ENCODE results near the gene RAB3GAP2.
A peak's percentile ranks its signal among the peaks of the same experiment; 100 is the strongest.
"Not testable (repeated sequence)": the region's sequence is repeated elsewhere in the genome, so short reads cannot be mapped to it uniquely, and the experiment has no call there.

The RAB3GAP2 gene, protein sequence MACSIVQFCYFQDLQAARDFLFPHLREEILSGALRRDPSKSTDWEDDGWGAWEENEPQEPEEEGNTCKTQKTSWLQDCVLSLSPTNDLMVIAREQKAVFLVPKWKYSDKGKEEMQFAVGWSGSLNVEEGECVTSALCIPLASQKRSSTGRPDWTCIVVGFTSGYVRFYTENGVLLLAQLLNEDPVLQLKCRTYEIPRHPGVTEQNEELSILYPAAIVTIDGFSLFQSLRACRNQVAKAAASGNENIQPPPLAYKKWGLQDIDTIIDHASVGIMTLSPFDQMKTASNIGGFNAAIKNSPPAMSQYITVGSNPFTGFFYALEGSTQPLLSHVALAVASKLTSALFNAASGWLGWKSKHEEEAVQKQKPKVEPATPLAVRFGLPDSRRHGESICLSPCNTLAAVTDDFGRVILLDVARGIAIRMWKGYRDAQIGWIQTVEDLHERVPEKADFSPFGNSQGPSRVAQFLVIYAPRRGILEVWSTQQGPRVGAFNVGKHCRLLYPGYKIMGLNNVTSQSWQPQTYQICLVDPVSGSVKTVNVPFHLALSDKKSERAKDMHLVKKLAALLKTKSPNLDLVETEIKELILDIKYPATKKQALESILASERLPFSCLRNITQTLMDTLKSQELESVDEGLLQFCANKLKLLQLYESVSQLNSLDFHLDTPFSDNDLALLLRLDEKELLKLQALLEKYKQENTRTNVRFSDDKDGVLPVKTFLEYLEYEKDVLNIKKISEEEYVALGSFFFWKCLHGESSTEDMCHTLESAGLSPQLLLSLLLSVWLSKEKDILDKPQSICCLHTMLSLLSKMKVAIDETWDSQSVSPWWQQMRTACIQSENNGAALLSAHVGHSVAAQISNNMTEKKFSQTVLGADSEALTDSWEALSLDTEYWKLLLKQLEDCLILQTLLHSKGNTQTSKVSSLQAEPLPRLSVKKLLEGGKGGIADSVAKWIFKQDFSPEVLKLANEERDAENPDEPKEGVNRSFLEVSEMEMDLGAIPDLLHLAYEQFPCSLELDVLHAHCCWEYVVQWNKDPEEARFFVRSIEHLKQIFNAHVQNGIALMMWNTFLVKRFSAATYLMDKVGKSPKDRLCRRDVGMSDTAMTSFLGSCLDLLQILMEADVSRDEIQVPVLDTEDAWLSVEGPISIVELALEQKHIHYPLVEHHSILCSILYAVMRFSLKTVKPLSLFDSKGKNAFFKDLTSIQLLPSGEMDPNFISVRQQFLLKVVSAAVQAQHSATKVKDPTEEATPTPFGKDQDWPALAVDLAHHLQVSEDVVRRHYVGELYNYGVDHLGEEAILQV (N-terminal part only)

DNA sequence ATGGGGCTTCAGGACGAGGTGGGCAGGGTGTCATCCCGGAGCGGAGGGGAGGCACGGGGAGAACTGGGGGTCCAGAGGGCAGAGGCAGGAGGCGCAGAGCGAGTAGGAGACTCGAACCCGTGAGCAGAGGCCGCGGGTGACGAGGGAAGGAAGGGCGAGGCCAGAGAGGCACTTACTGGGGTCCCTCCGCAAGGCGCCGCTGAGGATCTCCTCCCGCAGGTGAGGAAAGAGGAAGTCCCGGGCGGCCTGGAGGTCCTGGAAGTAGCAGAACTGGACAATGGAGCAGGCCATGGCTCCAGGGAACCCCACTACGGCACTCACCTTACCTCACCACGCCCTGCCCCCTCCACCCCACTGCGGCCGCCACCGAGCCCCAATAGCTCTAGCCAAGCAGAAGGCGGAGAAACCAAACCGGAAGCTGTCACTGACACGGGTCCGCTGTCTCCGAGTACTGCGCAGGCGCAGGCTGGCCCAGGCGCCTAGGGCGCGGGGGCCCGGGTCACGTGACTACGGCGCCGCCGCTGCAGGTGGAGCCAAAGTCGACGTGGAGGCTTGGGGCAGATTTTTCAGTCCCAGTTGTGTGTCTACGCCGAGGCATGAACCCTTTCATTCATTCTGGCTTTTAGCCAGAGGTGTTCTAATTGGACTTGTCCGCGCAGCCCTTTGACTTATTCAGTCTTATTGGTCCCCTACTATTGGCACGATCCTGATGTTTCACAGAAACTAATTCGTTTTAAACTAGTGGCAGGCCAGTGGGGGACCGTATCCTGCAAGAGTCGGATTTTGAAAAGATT is at the start of gene RAB3GAP2:
Gene RAB3GAP2, minus strand, starts transcription at position 407 of the 794 bp plus-strand sequence. Its CDS starts 116 bp downstream, at position 291.
- peak; percentile 92 for DNase-seq

DNA sequence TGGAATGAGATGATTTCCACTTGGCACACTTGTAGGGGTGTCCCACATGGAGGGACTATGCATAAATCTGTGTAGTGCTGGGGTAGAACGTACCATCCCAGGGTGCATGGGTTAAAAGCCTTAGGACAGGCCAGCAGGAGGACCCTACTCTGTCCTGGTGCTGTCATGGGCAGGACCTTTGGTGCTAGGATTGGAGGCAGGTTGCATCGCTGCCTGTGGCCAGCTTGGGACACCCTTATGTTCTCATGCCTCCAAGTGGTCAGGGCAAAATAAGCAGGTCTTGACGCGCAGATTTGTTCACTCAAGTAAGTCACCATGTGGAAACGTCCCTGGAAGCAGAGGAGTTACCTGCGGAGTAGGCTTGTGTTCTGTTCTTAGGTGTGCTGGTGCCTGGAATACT is 49.5 kb upstream of the RAB3GAP2 start:
- no peak for DNase-seq

DNA sequence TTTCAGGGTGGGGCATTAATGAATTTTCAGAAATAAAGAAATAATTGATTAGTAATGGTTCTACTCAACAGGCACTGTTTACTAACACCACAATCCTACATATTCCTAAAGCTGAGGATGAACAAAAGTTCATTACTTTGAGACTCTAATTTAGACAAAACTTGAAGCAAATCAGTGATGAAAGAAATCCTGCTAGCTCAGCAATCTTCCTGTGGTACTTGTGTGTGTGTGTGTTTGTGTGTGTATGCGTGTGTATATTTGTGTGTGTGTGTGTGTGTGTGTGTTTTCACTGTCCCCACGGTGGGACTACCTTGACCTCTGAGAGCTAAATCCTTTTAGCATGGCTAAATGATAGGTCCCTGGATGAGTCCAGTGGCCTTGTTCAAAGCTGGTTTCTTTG is 48.5 kb upstream of the RAB3GAP2 start:
- DNase-seq = no peak

DNA sequence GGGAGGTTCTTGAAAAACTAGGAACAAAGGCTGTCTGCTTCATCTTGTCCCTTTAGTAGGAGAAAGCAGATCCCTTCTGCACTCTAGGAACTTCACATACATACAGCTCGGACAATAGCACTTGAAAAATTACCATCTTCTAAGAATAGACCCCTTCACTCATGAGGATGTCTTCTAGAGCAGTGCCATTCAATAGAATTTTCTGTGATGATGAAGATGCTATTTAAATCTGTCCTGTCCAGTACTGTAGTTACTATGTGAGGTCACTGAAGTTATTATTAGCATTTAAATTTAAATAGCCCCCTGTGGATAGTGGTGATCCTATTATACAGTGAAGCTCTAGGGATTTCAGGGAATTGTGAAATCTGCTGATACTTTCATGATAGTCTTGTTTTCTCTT is 46.4 kb upstream of the RAB3GAP2 start:
- DNase-seq = no peak

DNA sequence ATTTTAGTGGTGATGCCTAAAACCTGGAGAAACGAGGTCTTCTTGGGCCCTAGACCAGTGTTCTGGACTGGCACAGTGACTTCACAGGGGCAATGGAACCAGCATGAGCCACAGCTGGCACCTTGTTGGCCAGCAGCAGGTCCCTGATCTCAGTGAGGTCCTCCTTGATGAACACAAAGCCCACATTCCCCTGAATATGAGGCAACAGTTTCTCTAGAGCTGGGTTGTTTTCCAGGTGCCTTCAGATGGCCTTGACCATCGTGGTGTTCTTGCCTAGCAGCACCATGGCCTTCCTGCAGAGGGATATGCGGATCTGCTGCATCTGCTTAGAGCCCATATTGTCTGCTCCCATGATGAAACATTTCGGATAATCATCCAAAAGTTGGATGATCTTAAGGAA is 44.9 kb upstream of the RAB3GAP2 start:
- no peak for DNase-seq

DNA sequence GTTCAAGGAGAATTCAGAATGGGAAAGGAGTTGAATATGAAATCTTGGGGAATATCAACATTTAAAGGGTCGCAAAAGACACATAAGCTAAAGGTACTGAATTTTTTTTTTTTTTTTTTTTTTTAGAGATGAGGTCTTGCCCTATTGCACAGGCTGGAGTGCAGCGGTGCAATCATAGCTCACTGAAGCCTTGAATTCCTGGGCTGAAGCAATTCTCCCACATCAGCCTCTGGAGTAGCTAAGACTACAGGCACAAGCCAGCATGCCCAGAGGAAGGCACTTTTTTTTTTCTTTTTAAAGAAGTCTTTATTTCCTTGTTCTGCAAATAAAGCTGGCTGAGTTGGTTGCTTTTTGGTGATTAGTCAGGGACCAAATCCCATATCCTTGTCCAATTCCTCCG is 44.1 kb upstream of the RAB3GAP2 start:
- DNase-seq = no peak

DNA sequence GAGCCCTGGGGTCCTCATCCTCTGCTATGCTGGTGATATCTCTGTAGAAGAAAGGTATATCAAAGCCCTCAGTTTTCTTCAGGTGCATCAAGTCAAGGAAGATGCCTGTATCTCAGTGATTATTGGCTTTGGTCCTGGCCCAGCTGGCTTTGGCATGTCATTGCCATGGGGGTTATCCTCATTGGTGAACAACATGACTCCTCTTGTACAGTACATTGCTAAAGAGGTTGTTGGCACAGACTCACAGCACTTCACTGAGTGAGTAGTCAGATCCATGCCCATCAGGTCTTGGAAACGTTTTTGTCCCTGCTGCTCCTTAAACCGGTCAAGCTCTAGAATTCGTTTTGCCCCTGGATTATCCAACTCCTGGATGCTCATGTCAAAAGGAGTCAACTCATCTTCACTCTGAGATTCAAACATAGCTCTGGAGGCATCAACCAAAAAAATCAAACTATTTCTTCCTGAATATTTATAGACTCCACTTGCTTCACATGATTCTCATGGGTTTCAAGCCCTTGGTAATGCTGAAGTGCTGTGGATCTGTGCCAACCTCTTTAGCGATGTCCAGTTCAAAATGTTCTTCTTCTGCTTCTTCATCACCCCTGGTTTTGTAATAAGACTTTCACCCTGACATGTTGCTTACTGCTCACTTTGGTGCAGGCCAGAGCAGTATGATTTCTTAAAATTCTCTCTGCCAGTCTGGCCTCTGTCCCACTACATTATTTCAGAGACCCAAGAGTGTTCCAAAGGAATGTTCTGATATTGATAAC is 43.0 kb upstream of the RAB3GAP2 start:
- DNase-seq = no peak

DNA sequence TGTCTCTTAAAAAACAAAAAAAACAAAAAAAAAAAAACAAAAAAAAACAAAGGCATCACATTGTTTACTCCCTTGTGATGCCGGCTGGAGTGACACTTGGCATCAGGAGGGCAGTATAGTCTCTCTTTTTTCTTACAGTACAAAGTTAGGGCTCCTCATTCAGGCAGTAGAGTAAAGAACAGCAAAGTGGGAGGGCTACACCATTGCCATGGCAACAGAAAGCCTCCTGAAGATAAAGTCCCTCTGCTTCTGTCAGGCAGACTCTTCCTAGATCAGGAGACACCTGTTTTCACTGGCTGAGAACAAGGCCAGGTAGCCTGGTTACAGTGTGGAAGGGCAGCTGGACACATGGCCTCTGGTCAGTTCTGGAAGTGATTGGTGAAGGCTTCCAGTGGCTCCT is 41.3 kb upstream of the RAB3GAP2 start:
- no peak for DNase-seq

DNA sequence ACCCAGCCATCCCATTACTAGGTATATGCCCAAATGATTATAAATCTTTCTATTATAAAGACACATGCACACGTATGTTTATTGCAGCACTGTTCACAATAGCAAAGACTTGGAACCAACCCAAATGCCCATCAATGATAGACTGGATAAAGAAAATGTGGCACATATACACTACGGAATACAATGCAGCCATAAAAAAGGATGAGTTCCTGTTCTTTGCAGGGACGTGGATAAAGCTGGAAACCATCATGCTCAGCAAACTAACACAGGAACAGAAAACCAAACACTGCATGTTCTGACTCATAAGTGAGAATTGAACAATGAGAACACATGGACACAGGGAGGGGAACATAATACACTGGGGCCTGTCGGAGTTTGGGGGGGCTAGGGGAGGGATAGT is 37.9 kb upstream of the RAB3GAP2 start:
- not testable (repeated sequence) for DNase-seq

DNA sequence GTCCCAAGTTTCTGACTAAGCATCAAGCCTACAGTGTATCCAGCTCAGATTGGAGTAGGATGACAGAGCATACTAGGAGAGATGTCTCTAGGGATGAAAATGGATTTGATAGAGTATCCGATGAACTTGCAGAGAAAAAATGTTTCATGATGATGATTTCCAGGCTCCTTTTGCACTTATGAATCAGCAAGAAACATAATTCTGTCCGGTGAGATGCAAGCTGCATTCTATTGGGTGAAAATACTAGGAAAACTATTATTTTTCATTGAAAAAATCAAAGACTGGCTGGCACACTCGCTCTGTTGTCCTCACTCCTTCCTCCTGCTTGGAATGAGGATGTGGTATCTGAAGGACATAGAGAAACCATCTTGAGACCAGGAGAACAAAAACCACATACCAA is 35.4 kb upstream of the RAB3GAP2 start:
- DNase-seq = no peak

DNA sequence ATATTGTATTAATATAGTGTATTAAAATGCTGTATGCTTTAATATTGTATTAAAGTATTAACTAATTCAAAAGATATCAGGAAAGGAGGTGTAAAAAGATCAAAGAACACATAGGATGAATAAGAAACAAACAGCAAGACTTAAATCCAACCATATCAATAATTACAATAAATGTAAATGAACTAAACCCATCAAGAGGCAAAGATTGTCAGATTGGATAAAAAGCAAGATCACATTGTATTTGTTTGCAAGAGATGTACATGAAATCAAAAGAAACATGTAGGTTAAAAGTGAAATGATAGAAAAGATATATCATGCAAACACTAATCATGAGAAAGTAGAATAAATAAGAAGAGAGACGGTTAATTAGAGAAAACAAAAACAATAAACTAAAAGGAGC is 34.1 kb upstream of the RAB3GAP2 start:
- DNase-seq = no peak

DNA sequence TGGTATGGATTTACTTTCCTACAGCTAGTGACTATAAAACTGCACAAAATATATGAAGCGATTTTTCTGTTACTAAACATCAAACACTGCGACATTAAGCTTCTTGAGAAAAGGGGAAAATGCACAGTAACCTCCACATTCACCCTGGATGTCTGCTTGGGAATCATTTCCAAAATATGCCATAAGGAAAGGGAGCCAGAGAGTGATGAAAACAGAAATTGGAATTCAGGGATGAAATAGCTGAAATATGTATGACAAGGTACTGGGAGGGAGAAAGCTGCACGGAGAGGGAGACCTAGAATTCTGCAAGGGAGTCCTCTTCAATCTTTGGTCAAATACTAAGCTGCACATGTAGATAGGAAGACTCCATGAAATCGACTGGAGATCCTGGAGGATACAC is 31.6 kb upstream of the RAB3GAP2 start:
- no peak for DNase-seq

DNA sequence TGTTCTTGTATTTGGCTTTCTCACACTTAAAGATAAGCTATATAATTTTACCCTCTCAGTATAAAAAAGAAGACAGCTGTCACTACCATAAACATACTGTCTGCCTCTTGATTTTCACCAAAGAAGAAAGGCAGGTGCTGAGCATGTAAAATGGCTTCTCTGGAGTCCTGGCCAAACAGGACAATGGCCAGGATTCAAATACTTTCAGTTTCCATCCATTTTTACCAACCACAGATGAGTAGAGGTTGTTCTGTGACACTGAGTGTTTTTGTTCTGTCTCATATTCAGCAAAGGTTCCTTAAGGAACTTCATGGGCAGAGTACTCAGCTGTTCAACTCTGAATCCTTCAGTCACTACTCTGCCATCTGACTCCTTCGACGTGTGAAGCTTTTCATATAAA is 29.4 kb upstream of the RAB3GAP2 start:
- DNase-seq = no peak

DNA sequence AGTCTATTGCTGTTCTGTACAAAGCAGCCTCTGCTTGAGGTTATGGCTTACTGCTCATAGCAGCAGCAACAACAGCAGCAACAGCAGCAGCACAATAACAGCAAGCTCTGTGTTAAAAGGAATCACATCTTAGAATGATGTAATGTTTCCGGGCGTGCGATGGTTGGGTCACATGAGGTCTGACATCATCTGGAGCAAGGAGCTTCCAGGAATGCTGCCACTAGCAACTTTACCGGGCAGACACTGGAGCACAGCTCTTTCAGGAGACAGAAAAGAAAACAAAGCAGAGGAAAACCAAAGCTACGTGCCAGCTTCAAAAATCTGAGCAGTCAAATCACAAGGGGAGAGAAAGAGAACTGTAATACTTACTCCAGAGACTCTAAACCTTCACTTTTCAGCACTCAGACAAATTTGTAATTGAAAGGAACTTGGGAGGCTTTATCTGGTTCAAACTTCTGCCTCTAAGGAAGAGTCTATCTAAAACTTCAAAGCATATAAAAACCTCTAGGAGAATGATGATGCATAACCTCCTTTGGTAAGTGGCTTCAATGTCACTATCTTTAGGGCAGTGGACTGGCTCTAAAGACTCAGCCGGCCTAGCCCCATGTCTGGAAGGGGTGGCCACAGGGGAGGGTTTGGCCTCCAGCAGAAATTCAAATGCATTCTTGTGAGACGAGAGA is 28.3 kb upstream of the RAB3GAP2 start:
- DNase-seq = peak; percentile 45

DNA sequence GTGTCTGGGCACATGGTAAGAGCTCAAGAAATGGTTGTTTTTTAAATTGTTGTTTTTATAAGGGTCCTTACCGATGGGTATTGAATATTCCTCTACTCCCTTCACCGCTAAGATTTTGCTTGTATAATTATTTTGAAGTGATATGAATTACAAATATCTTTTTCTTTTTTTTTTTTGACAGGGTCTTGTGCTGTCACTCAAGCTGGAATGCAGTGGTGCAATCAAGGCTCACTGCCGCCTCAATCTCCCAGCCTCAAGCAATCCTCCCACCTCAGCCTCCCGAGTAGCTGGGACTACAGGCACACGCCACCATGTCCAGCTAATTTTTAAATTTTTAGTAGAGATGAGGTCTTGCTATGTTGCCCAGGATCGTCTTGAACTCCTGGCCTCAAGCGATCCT is 27.1 kb upstream of the RAB3GAP2 start:
- DNase-seq = no peak

DNA sequence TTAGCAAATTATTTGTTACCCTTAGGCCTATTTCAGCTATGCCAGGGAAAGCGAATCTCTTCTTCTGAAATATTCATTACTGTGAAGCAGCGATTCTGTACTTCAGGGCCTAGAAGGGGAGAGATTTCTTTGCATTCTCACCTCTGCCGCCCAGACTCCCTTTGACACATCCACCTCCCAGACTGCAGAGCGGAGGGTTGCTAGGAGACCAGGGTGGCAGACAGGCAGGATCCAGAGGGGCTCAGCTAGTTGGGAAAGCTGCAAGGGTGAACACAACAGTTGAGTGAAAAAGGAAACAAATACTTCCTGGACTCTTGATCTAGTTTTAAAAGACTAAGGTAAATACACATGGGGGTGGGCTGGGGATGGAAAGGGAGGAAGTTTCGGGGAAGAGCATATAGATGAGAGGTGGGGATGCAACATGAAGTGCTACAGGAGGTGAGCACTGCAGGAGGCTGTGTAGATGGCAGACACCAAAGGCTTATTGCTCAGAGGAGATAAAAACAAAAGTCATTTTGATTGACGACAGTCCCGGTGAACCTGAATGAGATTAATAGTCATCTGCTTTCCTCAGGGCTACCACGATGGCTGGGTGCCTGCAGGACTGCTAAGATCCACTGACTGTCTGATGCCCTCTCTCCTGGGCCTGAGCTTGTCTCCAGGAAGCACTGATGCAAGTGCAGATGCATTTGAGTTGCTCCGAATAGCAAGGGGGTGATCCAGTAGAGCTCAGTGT is 26.4 kb upstream of the RAB3GAP2 start:
- DNase-seq = no peak

DNA sequence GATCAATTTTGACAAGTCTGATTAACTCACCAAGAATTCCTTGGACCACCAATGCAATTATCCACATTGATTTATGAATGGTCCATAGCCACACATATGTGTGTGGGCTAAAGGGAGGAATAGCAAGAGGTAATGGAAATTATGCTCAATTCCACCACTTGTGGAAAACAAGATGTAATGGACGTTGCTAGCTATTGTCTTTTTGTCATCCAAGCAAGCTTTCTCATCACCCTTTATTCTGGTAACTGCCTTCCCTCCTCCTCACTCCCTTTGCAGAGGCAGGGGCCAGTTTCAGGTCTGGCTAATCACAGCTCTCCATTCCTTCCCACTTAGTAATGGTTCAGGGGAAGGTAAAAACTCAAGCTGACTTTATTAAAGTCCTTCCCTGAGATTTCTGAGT is 24.7 kb upstream of the RAB3GAP2 start:
- DNase-seq = no peak

DNA sequence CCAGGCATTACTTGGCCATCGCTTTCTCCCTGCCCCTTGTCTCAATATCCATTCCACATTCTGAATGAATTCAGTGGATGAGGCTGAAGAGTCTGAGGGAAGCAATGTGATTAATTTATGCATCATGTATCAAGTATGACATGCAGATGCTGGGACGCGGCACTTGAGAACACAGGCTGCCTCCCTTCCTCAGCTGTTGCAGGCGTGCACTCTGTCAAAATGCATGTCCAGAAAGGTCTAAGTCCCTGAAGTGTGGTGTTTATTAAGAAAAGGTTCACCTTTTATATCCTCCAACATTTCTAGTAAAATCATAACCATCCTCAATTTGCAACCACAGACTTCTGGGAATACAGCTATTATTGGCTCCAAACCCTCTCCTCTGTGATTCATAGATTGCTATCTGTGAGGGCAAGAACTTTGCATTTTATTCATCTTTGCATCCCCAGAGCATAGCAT is 22.6 kb upstream of the RAB3GAP2 start:
- DNase-seq = no peak

DNA sequence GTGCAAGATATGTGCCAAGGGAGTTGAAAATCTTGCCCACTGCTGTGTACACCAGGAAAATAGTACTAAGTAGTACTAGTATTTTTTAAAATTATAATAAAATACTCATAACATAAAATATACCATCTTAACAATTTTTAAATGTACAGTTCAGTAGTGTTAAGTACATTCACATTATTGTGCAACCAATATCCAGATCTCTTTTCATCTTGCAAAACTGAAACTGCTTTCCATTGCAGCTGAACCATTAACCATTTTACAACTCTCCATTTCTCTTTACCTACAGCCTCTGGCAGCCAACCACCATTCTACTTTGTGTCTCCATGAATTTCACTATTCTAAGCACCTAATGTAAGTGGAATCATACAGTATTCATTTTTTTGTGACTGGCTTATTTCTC is 19.3 kb upstream of the RAB3GAP2 start:
- DNase-seq = no peak

DNA sequence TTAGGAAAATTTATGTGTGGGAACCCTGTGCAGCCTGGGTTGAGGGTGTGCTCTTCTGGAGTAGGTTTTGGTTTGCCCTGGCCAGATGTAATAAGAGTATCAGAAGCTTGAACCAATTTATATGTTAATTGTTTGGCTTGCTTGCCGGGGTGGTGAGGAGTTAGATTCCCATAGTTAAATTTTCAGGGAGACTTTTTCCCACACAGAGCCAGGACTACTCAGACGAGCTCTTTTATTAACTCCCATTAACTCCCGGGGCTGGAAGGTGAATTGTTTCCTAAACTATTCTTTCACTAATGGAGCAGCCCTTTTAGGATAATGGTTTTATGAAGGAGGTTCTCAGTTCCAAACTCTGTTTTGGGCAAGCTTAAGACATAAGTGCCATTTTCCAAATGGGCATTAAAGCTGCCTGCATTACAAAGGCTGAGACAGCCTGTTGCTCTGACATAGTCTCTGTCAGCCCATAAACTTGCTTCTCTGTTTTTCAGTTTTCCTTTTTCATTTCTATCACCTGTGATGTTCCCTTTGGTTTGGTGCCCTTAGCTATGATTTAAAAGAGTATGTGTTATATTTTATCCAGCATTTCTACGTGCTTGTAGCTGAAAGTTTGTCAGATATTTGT is 18.0 kb upstream of the RAB3GAP2 start:
- DNase-seq = no peak

Measured in NCI-H510A (cell line).